ENCODE measurements around the gene HILPDA.
"Not testable (repeated sequence)": the region's sequence is repeated elsewhere in the genome, so short reads cannot be mapped to it uniquely, and the experiment has no call there.

The HILPDA gene

DNA sequence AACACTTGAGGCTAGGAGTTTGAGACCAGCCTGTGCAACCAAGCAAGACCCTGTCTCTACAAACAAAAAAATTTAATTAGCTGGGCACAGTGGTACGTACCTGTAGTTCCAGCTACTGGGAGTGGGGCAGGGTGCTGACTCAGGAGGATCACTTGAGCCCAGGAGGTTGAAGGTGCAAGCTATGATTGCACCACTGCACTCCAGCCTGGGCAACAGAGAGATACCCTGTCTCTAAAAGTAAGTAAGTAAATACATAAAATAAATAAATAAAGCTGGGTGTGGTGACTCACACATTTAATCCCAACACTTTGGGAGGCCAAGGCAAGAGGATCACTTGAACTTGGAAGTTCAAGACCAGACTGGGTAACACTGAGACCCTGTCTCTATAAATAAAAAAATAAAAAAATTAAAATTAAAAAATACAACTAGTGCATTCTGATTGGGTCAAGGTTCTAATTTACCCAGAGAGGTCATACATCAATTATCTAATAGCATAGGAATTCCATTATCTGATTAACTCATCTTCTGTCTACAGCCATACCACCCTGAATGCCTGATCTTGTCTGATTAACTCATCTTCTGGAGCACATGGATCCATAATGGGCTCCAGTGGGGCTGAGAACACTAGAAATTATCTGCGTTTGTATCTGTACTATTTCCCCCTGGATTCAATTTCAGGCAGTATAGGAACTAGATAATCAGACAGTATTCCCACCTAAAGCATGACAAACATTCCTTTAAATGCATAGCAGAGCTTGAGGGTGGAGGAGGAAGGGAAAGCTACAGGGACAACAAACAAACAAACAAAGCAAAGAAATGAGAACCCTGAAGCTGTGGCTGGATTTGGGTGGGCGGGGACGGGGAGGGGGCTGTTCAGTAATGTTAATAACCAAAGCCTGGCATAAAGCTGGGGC, 21.0 kb upstream of the HILPDA start:
- no peak for DNase-seq

- no peak for DNase-seq
Measured at GRCh38 chr7:128435327-128435686, 20.4 kb upstream of the HILPDA start.

- DNase-seq: no peak
Measured at GRCh38 chr7:128437426-128438332, 18.0 kb upstream of the HILPDA start.

GRCh38 chr7:128442356-128442755, 13.3 kb upstream of the HILPDA start:
- DNase-seq: no peak

GRCh38 chr7:128443831-128444600, 11.7 kb upstream of the HILPDA start:
- no peak for DNase-seq

DNA sequence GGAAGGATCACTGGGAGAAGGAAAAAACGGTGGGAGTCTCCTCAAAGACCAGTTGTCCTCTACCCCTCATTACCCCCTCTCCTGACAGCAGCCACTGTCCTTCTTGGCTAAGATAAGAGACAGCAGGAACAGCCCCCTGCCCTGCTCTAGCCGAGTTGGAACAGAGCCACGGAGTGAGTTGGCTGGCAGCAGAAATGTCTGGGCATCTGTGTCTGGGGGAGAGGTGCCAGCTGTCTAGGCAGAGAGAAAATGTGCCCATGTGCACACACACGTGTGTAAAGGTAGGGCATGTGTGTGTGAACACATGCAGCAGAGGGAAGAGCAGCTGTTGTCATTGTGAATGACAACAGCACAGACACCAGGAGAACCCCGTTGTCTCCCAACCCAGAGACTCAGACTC, 9.4 kb upstream of the HILPDA start:
- no peak for DNase-seq

GRCh38 chr7:128447941-128448564, 7.6 kb upstream of the HILPDA start:
- DNase-seq: no peak

DNA sequence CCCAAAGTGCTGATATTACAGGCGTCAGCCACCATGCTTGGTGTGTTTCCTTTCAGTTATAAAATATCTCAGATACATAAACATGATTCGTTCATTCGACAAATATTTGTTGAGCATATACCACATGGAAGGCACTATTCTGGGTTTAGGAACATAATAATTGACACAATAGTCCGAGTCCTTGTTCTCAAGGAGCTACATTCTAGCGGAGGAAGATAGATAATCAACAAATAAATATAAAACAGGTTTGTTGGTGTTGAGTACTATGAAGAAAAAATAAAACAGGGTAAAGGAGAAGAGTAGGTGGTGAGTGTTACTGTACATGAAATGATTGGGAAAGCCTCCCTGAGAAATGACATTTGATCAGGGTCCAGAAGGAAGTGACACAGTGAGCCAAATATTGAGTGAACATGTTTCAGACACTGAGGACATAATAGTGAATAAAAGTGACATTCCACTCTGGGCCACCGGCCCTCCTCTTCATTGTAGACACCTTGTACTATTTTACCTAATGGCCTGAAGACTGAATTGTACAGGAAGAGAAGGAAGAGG, 6.9 kb upstream of the HILPDA start:
- DNase-seq: no peak

- no peak for DNase-seq
Measured at GRCh38 chr7:128450409-128450808, 5.3 kb upstream of the HILPDA start.

GRCh38 chr7:128450913-128451312, 4.8 kb upstream of the HILPDA start:
- DNase-seq: no peak

- no peak for DNase-seq
Measured at GRCh38 chr7:128452552-128452951, 3.1 kb upstream of the HILPDA start.

DNA sequence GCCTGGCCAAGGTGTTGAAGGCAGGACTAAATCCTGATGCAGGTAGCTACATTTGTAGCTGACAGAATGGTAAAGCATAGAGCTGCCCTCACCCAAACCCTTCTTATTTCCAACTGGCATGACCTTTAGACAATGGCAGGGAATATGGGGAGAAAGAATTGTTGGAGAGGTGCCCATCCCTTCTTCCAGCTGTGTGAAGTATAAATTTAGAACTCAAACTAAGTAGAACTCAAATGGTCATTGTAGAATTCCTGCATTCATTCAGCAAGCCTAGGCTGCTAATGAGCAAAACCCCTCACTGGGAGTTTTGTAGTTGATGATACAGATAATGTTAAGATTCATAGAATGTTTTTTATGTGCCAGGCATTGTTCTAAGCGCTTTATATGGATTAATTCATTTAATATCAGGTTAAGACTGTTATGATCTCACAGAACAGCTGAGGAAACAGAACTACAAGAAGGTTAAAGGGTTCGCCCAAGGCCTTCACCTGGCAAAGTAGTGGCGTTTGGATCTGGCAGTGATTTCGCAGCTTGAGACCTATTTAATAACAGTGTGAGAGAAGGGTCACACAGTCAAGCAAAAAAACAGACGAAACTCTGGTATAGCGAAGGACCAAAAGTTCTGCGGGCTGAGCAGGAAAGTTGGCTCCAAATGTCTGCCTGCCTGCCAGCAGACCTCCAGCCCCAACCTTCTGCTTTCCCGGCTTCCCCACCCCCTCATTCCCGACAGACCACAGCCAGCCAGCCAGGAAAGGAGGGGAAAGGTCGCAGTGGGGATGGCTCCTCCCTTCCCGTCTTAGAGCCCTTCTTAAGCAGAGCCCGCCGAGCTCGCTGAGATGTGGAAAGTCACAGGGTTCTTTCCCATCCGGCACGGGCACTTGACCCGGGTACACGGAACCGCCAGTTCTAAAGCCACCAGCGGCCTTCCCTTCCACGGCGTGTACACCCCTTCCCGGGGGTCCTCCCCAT, 1.6 kb upstream of the HILPDA start:
- no peak for DNase-seq

DNA sequence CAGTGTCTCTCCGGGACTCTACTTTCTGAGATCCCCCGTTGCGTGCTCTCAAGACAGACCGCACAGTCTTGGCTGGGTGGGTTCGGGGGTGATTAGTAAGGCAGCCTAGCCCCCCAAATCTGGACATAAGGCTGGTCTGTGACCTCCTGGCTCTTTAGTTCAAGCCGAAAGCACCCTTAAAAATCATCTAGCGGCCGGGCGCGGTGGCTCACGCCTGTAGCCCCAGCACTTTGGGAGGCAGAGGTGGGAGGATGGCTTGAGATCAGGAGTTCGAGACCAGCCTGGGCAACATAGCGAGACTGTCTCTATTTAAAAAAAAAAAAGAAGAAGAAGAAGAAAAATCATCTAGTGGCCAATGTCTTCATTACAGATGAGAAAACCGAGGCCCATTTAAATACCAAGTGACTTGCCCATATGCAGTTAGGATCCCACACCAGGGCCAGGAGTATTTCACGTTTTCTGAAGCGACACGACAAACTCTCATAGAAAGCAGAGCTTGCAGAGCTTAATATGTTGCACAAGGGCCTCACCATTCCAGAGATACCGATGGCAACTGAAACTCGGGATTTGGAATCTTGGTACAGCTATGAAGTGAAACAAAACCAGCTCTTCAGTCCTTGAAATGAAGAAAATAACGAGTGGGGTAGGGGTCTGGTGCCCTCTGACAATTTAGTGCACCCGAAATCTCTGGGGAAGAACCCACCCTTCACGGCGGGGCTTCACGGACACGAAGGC, 703 bp upstream of the HILPDA start:
- DNase-seq: no peak

DNA sequence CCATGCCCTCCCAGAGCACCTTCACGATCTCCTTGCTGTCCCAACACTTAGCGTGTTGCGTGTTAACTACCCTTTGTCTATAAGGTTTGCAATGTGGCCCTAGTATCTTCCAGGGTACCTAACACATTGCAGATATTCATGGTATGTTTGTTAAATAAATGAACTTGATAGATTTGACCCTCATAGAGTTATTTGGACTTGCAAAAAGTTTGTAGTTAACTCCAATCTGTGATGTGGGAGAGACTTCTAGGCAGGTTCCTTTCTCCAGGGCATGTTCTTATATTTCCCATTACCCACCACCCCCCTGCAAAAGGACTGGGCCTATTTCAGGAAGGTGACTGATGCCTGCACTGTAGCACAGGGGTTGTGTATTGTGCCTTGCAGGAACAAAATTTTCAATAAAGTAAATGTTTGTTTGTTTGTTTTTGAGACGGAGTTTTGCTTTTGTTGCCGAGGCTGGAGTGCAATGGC, 612 bp downstream of the HILPDA start:
- DNase-seq: no peak

DNA sequence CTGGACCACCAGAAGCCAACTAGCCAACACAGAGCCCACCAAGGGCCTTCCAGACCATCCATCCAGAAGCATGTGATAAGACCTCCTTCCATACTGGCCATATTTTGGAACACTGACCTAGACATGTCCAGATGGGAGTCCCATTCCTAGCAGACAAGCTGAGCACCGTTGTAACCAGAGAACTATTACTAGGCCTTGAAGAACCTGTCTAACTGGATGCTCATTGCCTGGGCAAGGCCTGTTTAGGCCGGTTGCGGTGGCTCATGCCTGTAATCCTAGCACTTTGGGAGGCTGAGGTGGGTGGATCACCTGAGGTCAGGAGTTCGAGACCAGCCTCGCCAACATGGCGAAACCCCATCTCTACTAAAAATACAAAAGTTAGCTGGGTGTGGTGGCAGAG, 1.7 kb downstream of the HILPDA start:
- not testable (repeated sequence) for DNase-seq

DNA sequence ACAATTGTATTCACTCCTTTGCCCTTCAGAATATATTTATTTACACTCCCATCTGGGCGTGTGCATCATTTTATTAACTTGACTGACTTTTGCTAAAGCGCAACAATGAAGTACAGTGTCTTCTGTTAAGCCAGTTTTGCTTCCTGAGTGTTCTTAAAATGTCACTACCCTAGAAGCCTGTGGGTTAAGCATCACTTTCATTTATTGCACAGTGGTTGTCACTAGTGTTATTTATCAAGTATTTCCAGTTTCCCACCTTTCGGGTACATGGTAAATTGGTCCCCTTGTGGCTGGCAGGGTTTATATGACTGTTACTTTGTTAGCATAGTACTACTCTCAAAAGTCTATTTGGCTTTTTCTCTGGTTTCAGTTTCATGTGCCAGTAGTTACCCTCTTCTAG, 3.3 kb downstream of the HILPDA start:
- no peak for DNase-seq

GRCh38 chr7:128459394-128459878, 3.8 kb downstream of the HILPDA start:
- peak; percentile 85 for DNase-seq

GRCh38 chr7:128462460-128462859, 6.8 kb downstream of the HILPDA start:
- no peak for DNase-seq

GRCh38 chr7:128463345-128463744, 7.7 kb downstream of the HILPDA start:
- not testable (repeated sequence) for DNase-seq

DNA sequence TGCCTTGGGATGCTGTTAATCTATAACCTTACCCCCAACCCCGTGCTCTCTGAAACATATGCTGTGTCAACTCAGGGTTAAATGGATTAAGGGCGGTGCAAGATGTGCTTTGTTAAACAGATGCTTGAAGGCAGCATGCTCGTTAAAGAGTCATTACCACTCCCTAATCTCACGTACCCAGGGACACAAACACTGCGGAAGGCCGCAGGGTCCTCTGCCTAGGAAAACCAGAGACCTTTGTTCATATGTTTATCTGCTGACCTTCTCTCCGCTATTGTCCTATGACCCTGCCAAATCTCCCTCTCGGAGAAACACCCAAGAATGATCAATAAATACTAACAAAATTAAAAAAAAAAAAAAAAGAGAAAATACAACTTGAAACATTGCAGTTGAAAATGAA, 8.3 kb downstream of the HILPDA start:
- not testable (repeated sequence) for DNase-seq
